ENCODE results near the gene CHMP2B.
A peak's percentile ranks its signal among the peaks of the same experiment; 100 is the strongest.

CHMP2B gene

GRCh38 chr3:87227104-87227834 is at the start of gene CHMP2B:
Gene CHMP2B (plus strand): TSS chr3:87227309. CDS start chr3:87227523, 214 bp downstream.
- peak; percentile 97 for DNase-seq

GRCh38 chr3:87179642-87180041 is 47.5 kb upstream of the CHMP2B start:
- DNase-seq: no peak

GRCh38 chr3:87181551-87181950 is 45.6 kb upstream of the CHMP2B start:
- DNase-seq: no peak

GRCh38 chr3:87182023-87182422 is 45.1 kb upstream of the CHMP2B start:
- no peak for DNase-seq

- DNase-seq: no peak
These were observed 40.4 kb upstream of the CHMP2B start for GRCh38 chr3:87186608-87187159.

- no peak for DNase-seq
These were observed 35.9 kb upstream of the CHMP2B start for GRCh38 chr3:87191175-87191574.

GRCh38 chr3:87191641-87192040 is 35.5 kb upstream of the CHMP2B start:
- no peak for DNase-seq

GRCh38 chr3:87196879-87197278 is 30.2 kb upstream of the CHMP2B start:
- DNase-seq: no peak

- no peak for DNase-seq
These were observed 29.6 kb upstream of the CHMP2B start for GRCh38 chr3:87197531-87197930.

- no peak for DNase-seq
These were observed 28.3 kb upstream of the CHMP2B start for GRCh38 chr3:87198774-87199173.

- no peak for DNase-seq
These were observed 27.5 kb upstream of the CHMP2B start for GRCh38 chr3:87199628-87200027.

- DNase-seq: no peak
These were observed 27.0 kb upstream of the CHMP2B start for GRCh38 chr3:87200060-87200647.

GRCh38 chr3:87201727-87202126 is 25.4 kb upstream of the CHMP2B start:
- DNase-seq: no peak

GRCh38 chr3:87203809-87204208 is 23.3 kb upstream of the CHMP2B start:
- no peak for DNase-seq

- no peak for DNase-seq
These were observed 21.0 kb upstream of the CHMP2B start for GRCh38 chr3:87206070-87206469.

- DNase-seq: no peak
These were observed 20.5 kb upstream of the CHMP2B start for GRCh38 chr3:87206635-87207034.

- DNase-seq: no peak
These were observed 19.6 kb upstream of the CHMP2B start for GRCh38 chr3:87207460-87207859.

- DNase-seq: no peak
These were observed 18.0 kb upstream of the CHMP2B start for GRCh38 chr3:87209111-87209510.

- no peak for DNase-seq
These were observed 8.5 kb upstream of the CHMP2B start for GRCh38 chr3:87218560-87218959.

- DNase-seq: no peak
These were observed 7.5 kb upstream of the CHMP2B start for GRCh38 chr3:87219611-87220010.

- DNase-seq: no peak
These were observed 1.4 kb upstream of the CHMP2B start for GRCh38 chr3:87225659-87226058.

GRCh38 chr3:87227835-87228144 is 681 bp downstream of the CHMP2B start:
- no peak for DNase-seq

GRCh38 chr3:87228316-87228715 is 1.2 kb downstream of the CHMP2B start:
- no peak for DNase-seq

- no peak for DNase-seq
These were observed 2.0 kb downstream of the CHMP2B start for GRCh38 chr3:87229113-87229512.

GRCh38 chr3:87233805-87234204 is 6.7 kb downstream of the CHMP2B start:
- DNase-seq: no peak

Data from activated effector memory CD4-positive, alpha-beta T cell treated with anti-CD3 and anti-CD28 coated beads, Interleukin-2, amount 50 U/mL, for 16 hours (primary cell).